HAP-1 (cell line): Measurements from ENCODE around the gene TMEM185A.
"Not testable (repeated sequence)": the region's sequence is repeated elsewhere in the genome, so short reads cannot be mapped to it uniquely, and the experiment has no call there.

Experiments
- DNase-seq, 2 experiments: peaks; one replicate each; pipeline ENCODE4 v3.0.0-alpha.2; 2016 to 2020; ENCODE audit warnings: low spot score in 2 of 2
- H3K27me3 ChIP-seq: fragments of 250-450 bp; sonication (Bioruptor Pico); 2 replicates; pipeline ENCODE4 v1.5.1; 2020; ENCODE audit warnings: low read depth, mild to moderate bottlenecking, moderate library complexity
- H3K36me3 ChIP-seq: fragments of 250-450 bp; sonication (Bioruptor Pico); replicated peaks from 2 replicates; pipeline ENCODE4 v1.5.1; 2020; ENCODE audit warnings: mild to moderate bottlenecking
- H3K4me1 ChIP-seq: fragments of 250-450 bp; sonication (Bioruptor Pico); 2 replicates; pipeline ENCODE4 v1.5.1; 2020; ENCODE audit warnings: mild to moderate bottlenecking
- H3K4me3 ChIP-seq: fragments of 250-450 bp; sonication (Bioruptor Pico); 2 replicates; pipeline ENCODE4 v1.5.1; 2020; ENCODE audit warnings: mild to moderate bottlenecking, moderate library complexity
- H3K9me3 ChIP-seq: fragments of 250-450 bp; sonication (Bioruptor Pico); 2 replicates; pipeline ENCODE4 v1.5.1; 2020; ENCODE audit warnings: mild to moderate bottlenecking, moderate library complexity
- in situ Hi-C: fragments of 300-500 bp; cut with MboI; formaldehyde crosslinking; loops from 3 replicates; pipeline ENCODE4 v1.14.3; 2020; ENCODE audit warnings: low sequenced_read_pairs, inconsistent platforms, mixed read lengths

TMEM185A gene

DNA sequence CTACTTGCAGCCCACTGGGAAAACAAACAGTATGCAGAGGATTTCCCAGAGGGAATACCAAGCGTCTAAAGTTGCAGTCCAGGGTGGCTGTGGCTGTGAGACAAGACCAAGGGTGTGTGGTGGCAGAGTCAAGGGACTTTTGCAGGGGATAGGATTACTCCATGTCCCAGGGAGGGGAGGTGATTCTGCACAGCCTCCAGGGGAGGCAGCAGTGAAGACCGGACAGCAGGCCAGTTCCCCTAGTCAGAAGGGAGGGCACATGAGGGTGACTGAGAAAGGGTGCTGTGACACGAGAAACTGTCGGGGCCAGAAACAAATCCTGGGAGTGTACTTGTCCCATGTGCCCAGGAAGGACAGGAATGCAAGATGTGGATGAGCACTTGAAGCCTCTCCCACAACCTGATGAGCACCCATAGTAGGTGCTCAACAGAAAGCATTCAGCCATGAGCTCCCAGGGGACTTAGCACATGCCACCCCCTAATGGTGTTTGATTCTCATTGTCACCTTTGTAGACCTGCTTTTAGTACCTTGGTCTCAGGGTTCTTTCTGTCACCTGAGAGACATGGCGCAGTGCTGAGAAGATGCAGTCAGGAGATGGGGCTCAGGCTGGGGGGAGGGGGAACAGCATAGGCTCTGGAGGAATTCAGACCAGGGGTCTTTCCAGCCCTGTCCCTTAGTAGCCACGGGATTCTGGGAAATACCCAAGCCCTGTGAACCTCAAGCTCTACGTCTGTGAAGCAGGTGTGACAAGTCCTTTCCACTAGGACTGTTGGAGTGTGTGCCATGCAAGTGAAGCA lies 63.8 kb downstream of the TMEM185A start:
- no peak overlapping the region for H3K4me3 ChIP-seq
- DNase-seq, result no peak
- H3K27me3 ChIP-seq, result no peaks in the 10 kb centered on the region
- no peaks in the 10 kb centered on the region for H3K9me3 ChIP-seq
- peaks cover 16% of the 10 kb centered on the region for H3K4me1 ChIP-seq
- in situ Hi-C loops, result no loop called here
- no peaks in the 10 kb centered on the region for H3K36me3 ChIP-seq

DNA sequence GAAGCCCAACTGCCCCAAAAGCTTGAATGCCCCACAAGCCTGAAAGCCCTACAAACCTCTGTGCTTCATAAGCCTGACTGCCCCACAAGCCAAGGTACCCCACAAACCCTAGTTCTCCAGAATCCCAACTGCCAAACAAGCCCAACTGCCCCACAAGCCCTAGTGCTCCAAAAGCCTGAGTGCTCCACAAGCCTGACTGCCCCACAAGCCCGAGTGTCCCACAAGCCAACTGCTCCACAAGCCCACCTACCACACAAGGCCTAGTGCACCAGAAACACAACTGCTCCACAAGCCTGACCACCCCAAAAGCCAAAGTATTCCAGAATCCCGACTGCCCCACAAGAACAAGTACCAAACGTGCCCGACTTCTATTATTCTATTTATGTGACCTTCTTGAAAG lies 68.2 kb downstream of the TMEM185A start:
- no peaks in the 10 kb centered on the region for H3K27me3 ChIP-seq
- in situ Hi-C loops, result no loop called here
- no peaks in the 10 kb centered on the region for H3K36me3 ChIP-seq
- DNase-seq, result no peak
- H3K9me3 ChIP-seq, result no peaks in the 10 kb centered on the region
- H3K4me1 ChIP-seq, result no peaks in the 10 kb centered on the region
- H3K4me3 ChIP-seq, result no peak overlapping the region

DNA sequence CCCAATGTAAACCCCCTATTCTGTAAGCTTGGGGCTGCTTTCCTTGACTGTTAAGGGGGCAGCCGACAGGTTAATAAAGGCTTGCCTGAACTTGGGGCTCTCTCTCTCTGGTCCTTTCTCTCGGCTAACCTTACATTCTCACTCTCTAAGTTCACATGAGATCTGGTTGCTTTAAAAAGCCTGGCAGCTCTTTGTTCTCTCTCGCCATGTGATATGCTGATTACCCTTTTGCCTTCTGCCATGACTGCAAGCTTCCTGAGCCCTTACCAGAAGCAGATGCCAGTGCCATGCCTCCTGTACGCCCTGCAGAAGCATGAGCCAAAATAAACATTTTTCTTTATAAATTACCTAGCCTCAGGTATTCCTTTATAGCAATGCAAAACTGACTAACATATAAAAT lies 76.3 kb downstream of the TMEM185A start:
- H3K4me1 ChIP-seq, H3K36me3 ChIP-seq, in situ Hi-C loops, H3K9me3 ChIP-seq, H3K27me3 ChIP-seq, H3K4me3 ChIP-seq, DNase-seq: not testable (repeated sequence)

DNA sequence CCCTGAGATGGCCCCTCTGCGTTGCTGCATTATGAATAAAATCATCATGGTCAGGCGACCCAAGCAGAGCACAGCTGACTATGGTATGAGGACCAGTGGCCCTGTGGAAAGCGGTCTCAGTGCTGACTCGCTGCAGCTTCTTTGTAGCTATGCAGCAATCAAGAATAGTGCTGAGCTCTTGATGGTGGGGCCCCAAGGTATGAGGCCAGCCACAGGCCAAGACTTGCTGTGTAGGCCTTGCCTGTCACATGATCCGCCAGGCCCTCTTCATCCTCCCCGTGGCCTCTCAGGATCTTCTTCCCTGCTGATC lies 79.7 kb downstream of the TMEM185A start:
- DNase-seq, H3K9me3 ChIP-seq, H3K27me3 ChIP-seq, in situ Hi-C loops, H3K4me1 ChIP-seq, H3K4me3 ChIP-seq, H3K36me3 ChIP-seq: not testable (repeated sequence)

DNA sequence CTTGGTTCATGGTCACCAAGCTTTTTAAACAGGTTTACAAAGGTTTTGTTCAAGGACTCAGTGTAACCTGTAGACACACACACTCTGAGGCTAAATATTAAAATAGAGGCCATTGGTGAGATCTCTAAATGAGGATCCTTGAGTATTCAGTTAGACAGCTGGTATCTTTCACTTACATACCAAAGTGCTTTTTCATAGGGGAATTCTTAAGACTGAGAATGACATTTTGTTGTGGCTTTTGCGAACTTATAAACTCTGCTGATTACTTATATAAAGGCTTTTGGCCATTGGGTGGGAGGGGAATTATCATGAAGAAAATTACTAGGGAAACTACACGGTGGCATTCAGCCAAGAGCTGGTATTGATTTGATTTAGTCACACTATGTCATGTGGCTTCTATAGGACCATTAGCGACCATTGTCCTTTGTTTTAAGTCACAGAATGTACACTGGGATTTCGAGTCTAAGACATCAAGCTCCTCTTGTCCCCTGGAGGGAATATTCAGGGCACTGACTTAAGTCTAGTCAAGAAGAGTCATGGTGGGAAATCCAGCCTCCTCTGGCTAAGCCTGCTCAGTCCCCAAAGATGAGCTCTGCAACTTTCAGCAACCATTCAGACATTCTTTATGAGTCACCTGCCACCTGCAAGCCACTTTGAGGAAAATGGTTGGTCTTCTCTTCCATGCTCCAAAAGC lies 80.2 kb downstream of the TMEM185A start:
- H3K36me3 ChIP-seq, DNase-seq, in situ Hi-C loops, H3K9me3 ChIP-seq, H3K4me3 ChIP-seq, H3K4me1 ChIP-seq, H3K27me3 ChIP-seq: not testable (repeated sequence)

DNA sequence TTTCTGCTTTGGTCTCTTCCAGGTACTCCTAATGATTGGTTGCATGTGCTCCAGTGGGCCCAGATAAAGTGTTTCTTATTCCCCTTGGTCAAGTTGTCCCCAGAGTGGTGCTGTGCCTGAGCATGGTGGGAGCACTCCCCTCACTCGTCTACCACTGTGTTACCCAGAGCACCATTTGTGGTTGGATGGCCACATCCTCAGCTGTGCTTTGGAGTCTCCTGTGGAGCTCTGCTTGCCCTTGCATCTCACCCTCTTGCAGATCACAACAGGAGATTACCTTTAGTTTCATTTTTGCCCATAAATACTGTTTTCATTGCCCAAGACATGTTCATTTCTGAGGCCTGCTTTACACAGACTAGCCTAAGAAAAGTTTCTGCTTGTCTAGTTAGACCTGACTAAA lies 81.1 kb downstream of the TMEM185A start:
- H3K9me3 ChIP-seq, H3K4me1 ChIP-seq, H3K36me3 ChIP-seq, H3K4me3 ChIP-seq, DNase-seq, H3K27me3 ChIP-seq, in situ Hi-C loops: not testable (repeated sequence)

DNA sequence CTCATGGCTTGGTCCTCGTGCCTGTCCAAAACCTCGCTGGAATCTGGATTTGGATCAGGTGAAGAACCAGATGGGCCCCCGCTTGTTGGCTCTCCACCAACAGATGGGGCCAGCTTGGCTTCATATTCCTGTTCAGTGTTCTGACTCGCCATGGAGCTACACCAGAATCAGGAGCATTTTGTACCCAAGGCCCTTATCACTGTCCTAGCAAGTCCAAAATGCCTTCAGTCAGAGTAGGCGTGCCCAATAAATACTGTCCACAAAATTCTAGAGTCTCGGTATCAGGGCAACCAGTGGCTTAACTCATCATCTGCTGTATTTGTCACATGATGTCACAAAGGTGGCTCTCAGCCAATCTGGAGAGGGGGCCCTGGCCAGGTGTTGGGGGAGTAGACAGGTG lies 81.9 kb downstream of the TMEM185A start, which contains the start of gene HSFX3:
HSFX3 (minus strand) TSS at position 224 of the 400 bp plus-strand sequence; CDS start at position 152, 72 bp downstream.
- H3K36me3 ChIP-seq, H3K4me3 ChIP-seq, H3K9me3 ChIP-seq, H3K27me3 ChIP-seq, DNase-seq, in situ Hi-C loops, H3K4me1 ChIP-seq: not testable (repeated sequence)

DNA sequence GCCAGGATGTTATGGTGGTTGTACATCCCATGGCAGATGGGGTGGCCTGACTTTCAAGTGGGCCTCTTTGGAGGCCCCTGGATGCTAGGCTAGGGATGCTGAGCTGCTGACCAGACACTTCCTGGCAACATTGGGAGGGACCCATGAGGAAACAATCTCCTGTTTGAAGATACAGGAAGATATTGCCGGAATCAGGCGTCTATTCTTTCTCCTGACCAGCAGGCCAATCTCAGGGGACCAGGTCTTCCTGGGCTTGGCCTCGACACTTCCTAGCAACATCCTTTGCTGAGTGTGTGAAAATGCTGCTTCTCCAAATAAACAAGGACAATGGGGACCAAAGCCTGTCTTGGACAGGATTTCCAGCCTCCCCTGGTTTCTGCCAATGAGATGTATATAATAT lies 83.8 kb downstream of the TMEM185A start:
- DNase-seq, H3K27me3 ChIP-seq, H3K4me1 ChIP-seq, in situ Hi-C loops, H3K9me3 ChIP-seq, H3K36me3 ChIP-seq, H3K4me3 ChIP-seq: not testable (repeated sequence)

DNA sequence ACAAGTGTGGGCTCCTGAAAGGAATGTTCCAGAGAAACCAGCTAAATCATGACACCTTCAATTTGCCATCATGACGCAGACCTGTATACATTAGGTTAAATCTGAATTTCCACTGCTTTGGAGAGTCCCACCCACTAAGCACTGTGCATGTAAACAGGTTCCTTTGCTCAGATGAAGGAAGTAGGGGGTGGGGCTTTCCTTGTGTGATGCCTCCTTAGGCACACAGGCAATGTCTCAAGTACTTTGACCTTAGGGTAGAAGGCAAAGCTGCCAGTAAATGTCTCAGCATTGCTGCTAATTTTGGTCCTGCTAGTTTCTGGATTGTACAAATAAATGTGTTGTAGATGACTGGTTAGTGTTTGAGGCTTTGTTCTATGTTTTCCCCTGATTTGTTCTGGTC lies 84.6 kb downstream of the TMEM185A start:
- in situ Hi-C loops, H3K4me1 ChIP-seq, H3K9me3 ChIP-seq, H3K27me3 ChIP-seq, H3K36me3 ChIP-seq, DNase-seq, H3K4me3 ChIP-seq: not testable (repeated sequence)
